ENCODE data around the gene HPSE. TPM values are rescaled to one million over a fixed set of nuclear protein-coding genes. Genes with fewer than 3 reads are reported as not detected.

The HPSE gene
- total RNA-seq, 4 donors from 2014 or later: 0.05 to 0.42 (median 0.25) TPM

DNA sequence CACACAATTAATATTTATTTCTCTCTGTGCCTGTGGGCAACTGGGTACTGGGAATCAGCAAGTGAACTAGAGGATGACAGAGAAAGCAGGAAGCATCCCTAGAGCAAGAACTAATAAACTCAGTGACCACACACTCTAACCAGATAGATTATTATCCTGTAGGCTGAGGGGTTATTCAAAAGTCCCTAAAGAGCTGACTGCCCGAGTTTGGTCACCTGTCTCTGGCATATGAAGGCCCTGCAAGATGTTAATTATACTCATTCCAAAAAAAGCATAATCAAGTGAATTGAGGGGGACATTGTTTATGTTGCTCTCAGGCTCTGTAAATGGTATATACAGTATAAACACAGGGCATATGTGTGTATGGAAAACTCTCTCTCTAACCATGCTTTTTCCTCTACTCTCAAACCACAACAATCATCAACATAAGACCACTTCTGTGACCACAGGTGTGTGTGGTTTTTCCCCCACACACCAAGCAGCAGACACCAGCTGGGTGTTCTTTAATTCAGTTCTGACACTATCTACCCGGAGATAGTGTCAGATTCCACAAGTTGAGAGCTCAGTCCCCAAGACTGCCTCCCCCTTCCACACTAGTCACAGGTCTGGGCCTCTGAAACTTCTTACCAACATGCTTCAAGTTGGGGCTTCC is 6.2 kb upstream of the HPSE start:
- Histone ChIP-seq H3K9me3 (peaks cover 0 to 4% (median 0%) of the 10 kb centered on the region in 3 donors), H3K36me3 (no peaks in the 10 kb centered on the region), H3K27me3 (peaks cover 0 to 7% (median 0%) of the 10 kb centered on the region in 3 donors), H3K4me1 (no peaks in the 10 kb centered on the region), H3K27ac (no peak overlapping the region), H3K4me3 (no peak overlapping the region)
- DNase-seq (no peak), ATAC-seq (no peak)
- intact Hi-C loops (cut with DNase I; ENCODE audit: low total_unique reads) (no loop called here), in situ Hi-C loops (cut with MboI; ENCODE audit: low sequenced_read_pairs in 4 of 4) (no loop called here)
- TF ChIP-seq, protein P1, sequence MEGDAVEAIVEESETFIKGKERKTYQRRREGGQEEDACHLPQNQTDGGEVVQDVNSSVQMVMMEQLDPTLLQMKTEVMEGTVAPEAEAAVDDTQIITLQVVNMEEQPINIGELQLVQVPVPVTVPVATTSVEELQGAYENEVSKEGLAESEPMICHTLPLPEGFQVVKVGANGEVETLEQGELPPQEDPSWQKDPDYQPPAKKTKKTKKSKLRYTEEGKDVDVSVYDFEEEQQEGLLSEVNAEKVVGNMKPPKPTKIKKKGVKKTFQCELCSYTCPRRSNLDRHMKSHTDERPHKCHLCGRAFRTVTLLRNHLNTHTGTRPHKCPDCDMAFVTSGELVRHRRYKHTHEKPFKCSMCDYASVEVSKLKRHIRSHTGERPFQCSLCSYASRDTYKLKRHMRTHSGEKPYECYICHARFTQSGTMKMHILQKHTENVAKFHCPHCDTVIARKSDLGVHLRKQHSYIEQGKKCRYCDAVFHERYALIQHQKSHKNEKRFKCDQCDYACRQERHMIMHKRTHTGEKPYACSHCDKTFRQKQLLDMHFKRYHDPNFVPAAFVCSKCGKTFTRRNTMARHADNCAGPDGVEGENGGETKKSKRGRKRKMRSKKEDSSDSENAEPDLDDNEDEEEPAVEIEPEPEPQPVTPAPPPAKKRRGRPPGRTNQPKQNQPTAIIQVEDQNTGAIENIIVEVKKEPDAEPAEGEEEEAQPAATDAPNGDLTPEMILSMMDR (IDR thresholded peaks at IDR 0.05 in 4 of 5, conservative IDR thresholded peaks at IDR 0.05 in 1 of 5): no peak
- no peak for TF ChIP-seq POLR2A (IDR thresholded peaks at IDR 0.05)

DNA sequence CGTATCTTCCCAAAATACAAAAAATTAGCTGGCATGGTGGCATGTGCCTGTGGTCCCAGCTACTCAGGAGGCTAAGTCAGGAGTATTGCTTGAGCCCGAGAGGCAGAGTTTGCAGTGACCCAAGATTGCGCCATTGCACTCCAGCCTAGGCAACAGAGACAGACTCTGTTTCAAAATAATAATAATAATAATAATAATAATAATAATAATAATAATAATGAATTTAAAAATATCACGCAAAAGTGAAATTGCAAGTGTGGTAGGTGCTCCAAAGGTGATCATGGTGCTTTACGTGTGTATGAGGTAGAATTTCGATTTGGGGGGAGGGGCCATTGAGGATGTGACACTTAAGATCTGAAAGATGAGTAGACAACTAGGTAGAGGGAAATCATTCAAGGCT is 4.9 kb upstream of the HPSE start:
- Histone ChIP-seq H3K27ac (no peak overlapping the region), H3K9me3 (peaks cover 0 to 4% (median 0%) of the 10 kb centered on the region in 3 donors), H3K27me3 (peaks cover under 1 to 13% (median 6%) of the 10 kb centered on the region in 3 donors), H3K36me3 (no peaks in the 10 kb centered on the region), H3K4me1 (peaks cover 0 to 2% of the 10 kb centered on the region in 2 donors), H3K4me3 (no peak overlapping the region)
- ATAC-seq: no peak
- no peak for DNase-seq
- TF ChIP-seq, protein P1 (IDR thresholded peaks at IDR 0.05 in 4 of 5, conservative IDR thresholded peaks at IDR 0.05 in 1 of 5): no peak
- TF ChIP-seq POLR2A (IDR thresholded peaks at IDR 0.05): no peak
- intact Hi-C loops (cut with DNase I; ENCODE audit: low total_unique reads) (no loop called here), in situ Hi-C loops (cut with MboI; ENCODE audit: low sequenced_read_pairs in 4 of 4) (no loop called here)

DNA sequence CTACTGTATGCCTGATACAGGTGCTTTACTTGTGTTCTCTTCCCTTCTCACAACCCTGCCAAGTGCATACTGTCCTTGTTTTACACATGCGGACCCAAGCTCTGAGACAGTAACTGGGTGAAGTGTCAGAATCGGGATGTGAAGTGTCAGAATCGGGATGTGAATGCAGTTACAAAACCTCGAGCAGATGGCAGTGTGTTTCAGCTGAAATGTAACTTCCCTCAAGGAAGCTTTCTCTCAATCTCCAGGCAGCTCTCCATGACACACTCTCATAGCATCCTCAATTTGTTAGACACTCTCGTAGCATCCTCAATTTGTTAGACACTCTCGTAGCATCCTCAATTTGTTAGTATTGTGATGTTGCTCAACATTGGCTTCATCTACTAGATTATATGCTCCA is 1.1 kb upstream of the HPSE start:
- no peak overlapping the region for H3K27ac ChIP-seq
- no peak for TF ChIP-seq POLR2A (IDR thresholded peaks at IDR 0.05)
- TF ChIP-seq, protein P1 (IDR thresholded peaks at IDR 0.05 in 4 of 5, conservative IDR thresholded peaks at IDR 0.05 in 1 of 5): no peak
- H3K36me3 ChIP-seq: no peaks in the 10 kb centered on the region
- in situ Hi-C loops (cut with MboI; ENCODE audit: low sequenced_read_pairs in 4 of 4): no loop called here
- intact Hi-C loops (cut with DNase I; ENCODE audit: low total_unique reads): no loop called here
- no peak overlapping the region for H3K4me3 ChIP-seq
- no peak for DNase-seq
- ATAC-seq: no peak
- peaks cover 0 to 5% of the 10 kb centered on the region in 2 donors for H3K4me1 ChIP-seq
- peaks cover 2 to 21% (median 20%) of the 10 kb centered on the region in 3 donors for H3K27me3 ChIP-seq
- H3K9me3 ChIP-seq: peaks cover 0 to 4% (median 0%) of the 10 kb centered on the region in 3 donors

DNA sequence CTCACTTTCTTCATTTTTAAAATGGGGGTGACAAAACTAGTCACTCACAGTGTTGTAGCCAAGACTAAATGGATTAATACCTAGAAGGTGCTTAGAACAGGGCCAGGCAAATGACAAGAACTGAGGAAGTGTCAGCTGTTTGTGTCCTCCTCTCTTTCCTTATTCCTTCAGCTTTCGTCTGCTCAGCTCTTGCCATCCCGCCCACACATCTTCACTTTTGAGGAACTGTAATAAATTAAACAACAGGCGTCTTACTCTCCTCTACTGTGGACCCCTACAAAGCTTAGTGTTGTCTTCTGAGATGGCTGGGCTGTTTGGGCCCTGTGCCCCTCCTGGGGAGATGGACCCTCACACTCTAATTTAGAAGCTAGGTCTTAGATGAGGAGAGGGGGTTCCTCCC is 2.7 kb downstream of the HPSE start:
- DNase-seq (no peak), ATAC-seq (no peak)
- Histone ChIP-seq H3K4me1 (peaks cover 0 to 5% of the 10 kb centered on the region in 2 donors), H3K9me3 (no peaks in the 10 kb centered on the region), H3K27ac (no peak overlapping the region), H3K4me3 (no peak overlapping the region), H3K36me3 (no peaks in the 10 kb centered on the region), H3K27me3 (peaks cover 2 to 21% (median 13%) of the 10 kb centered on the region in 3 donors)
- TF ChIP-seq, protein P1 (IDR thresholded peaks at IDR 0.05 in 4 of 5, conservative IDR thresholded peaks at IDR 0.05 in 1 of 5): no peak
- no peak for TF ChIP-seq POLR2A (IDR thresholded peaks at IDR 0.05)
- in situ Hi-C loops (cut with MboI; ENCODE audit: low sequenced_read_pairs in 4 of 4) (no loop called here), intact Hi-C loops (cut with DNase I; ENCODE audit: low total_unique reads) (no loop called here)
